Measurements from ENCODE around the gene ACP1. TPM values are rescaled to one million over a fixed set of nuclear protein-coding genes. Genes with fewer than 3 reads are reported as not detected.

The ACP1 gene
- total and polyA plus RNA-seq, 9 donors: 59.1 to 89.0 (median 70.8) TPM

DNA sequence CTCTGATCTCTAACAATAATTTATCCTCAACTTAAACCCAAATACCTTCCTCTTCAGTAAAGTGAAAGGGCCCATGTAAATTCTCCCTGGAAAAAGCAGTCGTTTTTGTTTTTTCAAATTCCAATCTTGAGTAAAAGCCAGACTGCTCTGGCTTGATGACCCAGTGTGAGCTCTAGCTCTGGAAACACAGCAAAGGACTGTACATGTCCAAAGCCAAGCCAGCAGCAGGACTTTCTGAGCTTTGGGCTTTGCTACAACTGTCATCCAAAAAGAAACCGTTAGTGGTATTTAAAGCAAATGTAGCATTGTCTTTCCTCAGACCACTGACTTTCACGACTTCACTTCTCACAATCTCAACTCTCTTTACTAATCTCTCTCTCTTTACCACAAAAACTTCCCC lies 26.3 kb upstream of the ACP1 start:
- H3K4me3 ChIP-seq: no peak overlapping the region
- no peaks in the 10 kb centered on the region for H3K4me1 ChIP-seq (ENCODE audit: insufficient read depth)
- TF ChIP-seq CTCF (IDR thresholded peaks at IDR 0.05) (no peak), POLR2A (IDR thresholded peaks at IDR 0.05) (no peak), EP300 (IDR thresholded peaks at IDR 0.05) (no peak)
- WGBS, 3 donors: 22 to 33% (median 25%) methylated on average over 3 of the region's 3 CpGs
- H3K27ac ChIP-seq: no peak overlapping the region
- intact Hi-C loops (cut with DNase I): no loop called here
- no peaks in the 10 kb centered on the region for H3K36me3 ChIP-seq
- DNase-seq: no peak
- no peaks in the 10 kb centered on the region for H3K27me3 ChIP-seq
- H3K9me3 ChIP-seq: no peaks in the 10 kb centered on the region

GRCh38 chr2:238869-239268 lies 25.9 kb upstream of the ACP1 start:
- H3K27me3 ChIP-seq: no peaks in the 10 kb centered on the region
- H3K36me3 ChIP-seq: no peaks in the 10 kb centered on the region
- no peaks in the 10 kb centered on the region for H3K4me1 ChIP-seq (ENCODE audit: insufficient read depth)
- WGBS, 3 donors: 69 to 89% (median 71%) methylated on average over 5 of the region's 5 CpGs
- TF ChIP-seq EP300 (IDR thresholded peaks at IDR 0.05) (no peak), POLR2A (IDR thresholded peaks at IDR 0.05) (no peak), CTCF (IDR thresholded peaks at IDR 0.05) (no peak)
- intact Hi-C loops (cut with DNase I): no loop called here
- H3K4me3 ChIP-seq: no peak overlapping the region
- no peak overlapping the region for H3K27ac ChIP-seq
- H3K9me3 ChIP-seq: no peaks in the 10 kb centered on the region
- DNase-seq: no peak

DNA sequence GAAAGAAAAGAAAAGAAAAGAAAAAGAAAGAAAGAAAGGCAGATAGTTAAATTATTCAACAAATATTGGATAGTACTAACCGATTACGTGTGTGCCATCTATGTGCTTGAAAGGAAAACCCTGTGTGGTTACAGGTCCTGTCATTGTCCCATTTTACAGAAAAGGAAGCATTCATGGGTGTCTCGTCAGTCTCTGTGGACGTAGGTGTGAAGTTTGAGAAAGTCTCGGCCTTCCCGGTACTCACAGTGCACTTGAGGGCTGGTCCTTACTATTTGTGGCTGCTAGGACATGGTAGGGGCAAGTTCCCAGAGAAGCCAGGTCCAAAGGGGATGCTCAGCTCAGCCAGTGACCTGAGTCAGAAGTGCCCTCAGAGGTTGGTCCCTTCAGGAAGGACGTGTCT lies 20.2 kb upstream of the ACP1 start:
- TF ChIP-seq EP300 (IDR thresholded peaks at IDR 0.05) (no peak), POLR2A (IDR thresholded peaks at IDR 0.05) (no peak), CTCF (IDR thresholded peaks at IDR 0.05) (no peak)
- intact Hi-C loops (cut with DNase I): loop anchor here in 1 of 4 donors (10.0 kb wide), 1 partner anchor 390 kb away; no protein-coding TSS in a partner anchor
- DNase-seq: no peak

GRCh38 chr2:246489-247144 lies 18.1 kb upstream of the ACP1 start:
- TF ChIP-seq EP300 (IDR thresholded peaks at IDR 0.05): no peak
- no peak for TF ChIP-seq POLR2A (IDR thresholded peaks at IDR 0.05)
- no peak for TF ChIP-seq CTCF (IDR thresholded peaks at IDR 0.05)
- no peak overlapping the region for H3K27ac ChIP-seq
- no peak for DNase-seq
- H3K9me3 ChIP-seq: no peaks in the 10 kb centered on the region
- no peaks in the 10 kb centered on the region for H3K4me1 ChIP-seq (ENCODE audit: insufficient read depth)
- no peaks in the 10 kb centered on the region for H3K36me3 ChIP-seq
- H3K27me3 ChIP-seq: no peaks in the 10 kb centered on the region
- intact Hi-C loops (cut with DNase I): loop anchor here in 1 of 4 donors (10.0 kb wide), 1 partner anchor 388 kb away; no protein-coding TSS in a partner anchor
- no peak overlapping the region for H3K4me3 ChIP-seq
- WGBS, 3 donors: 29 to 47% (median 46%) methylated on average over 6 of the region's 6 CpGs

More for the DNA sequence above, 20.2 kb upstream of the ACP1 start:
- Histone ChIP-seq H3K4me3 (no peak overlapping the region), H3K36me3 (no peaks in the 10 kb centered on the region), H3K4me1 (ENCODE audit: insufficient read depth) (no peaks in the 10 kb centered on the region), H3K27me3 (no peaks in the 10 kb centered on the region), H3K27ac (no peak overlapping the region), H3K9me3 (no peaks in the 10 kb centered on the region)
- 95 to 97% (median 95%) methylated on average over 7 of the region's 7 CpGs for WGBS, 3 donors
